ENCODE measurements around the gene GRID1.
"Not testable (repeated sequence)": the region's sequence is repeated elsewhere in the genome, so short reads cannot be mapped to it uniquely, and the experiment has no call there.

The GRID1 gene

DNA sequence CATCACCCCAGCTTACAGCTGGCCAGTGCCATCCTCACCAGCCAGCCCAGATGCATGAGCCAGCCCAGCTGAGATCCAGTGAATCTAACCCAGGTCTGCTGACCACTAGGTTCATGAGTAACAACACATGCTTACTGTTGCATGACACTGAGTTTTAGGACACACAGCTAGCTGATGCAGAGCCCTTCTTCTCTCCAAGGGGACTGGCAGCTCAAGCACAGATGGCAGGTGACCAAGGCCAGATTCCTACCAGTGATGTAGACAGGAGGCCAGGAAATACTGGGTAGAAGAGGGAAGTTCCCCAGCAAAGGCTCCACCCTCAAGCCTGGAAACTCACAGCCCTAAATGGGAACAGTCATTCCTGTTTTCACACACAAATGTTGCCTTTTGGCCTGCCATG lies 236.6 kb downstream of the GRID1 start:
- DNase-seq = no peak

- no peak for DNase-seq
These were observed 238.2 kb downstream of the GRID1 start for GRCh38 chr10:86128360-86128759.

GRCh38 chr10:86127274-86127819 lies 239.2 kb downstream of the GRID1 start:
- no peak for DNase-seq

DNA sequence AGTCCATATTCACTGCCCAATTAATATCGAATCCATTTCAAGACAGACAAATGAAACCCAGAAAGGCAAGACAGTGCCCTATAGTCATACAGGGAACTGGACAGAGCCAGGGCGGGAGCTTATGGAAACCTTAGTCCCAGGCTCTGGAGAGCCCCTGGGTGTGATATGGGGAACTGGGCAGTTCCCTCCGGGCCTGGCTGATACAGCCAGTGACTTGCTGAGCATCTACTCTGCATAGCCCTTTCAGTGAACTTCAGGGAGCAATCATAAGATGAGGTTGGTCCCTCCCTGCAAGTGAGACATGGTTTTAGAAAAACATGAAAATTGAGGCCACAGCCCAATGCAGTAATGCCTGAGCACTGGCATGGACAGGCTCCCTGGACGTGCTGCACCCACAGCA lies 241.9 kb downstream of the GRID1 start:
- no peak for DNase-seq

DNA sequence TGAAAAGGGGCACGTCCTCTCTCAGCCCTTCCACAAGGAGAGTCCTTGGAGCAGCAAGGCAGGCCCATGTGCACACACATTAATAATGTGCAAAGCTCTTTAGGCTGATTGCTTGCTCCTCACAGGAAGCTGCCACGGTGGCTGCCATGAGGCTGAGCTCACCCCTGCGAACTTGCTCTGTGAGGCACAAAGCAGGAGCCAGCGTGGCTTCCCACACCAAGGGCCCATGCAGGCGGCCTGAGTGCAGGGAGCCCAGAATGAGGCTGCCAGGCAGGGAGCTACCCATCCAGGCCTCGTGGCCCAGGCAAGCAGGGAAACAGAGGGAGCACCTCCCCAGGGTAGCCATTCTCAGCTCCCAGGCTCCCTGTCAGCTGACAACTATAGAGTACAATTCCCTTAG lies 242.9 kb downstream of the GRID1 start:
- DNase-seq = no peak

DNA sequence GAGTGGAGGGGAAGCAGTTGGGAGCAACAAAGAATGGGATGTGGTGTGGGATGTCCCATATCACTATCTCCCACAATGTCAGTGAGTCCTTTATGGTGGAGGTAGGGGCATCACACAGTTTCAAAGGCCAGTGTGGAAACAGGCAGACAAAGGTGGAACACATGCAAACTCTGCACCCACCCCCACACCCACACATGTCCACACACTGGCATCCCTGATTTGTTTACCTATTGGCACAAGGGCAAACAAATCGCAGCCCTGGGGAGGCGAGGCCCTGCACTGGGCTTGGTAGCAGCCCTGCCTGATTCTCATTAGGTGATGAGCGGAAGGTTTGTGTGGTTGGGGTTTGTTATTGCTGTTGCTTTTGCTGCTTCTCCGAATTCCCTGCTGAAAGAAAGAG lies 243.3 kb downstream of the GRID1 start:
- no peak for DNase-seq

GRCh38 chr10:86122646-86123045 lies 243.9 kb downstream of the GRID1 start:
- no peak for DNase-seq

DNA sequence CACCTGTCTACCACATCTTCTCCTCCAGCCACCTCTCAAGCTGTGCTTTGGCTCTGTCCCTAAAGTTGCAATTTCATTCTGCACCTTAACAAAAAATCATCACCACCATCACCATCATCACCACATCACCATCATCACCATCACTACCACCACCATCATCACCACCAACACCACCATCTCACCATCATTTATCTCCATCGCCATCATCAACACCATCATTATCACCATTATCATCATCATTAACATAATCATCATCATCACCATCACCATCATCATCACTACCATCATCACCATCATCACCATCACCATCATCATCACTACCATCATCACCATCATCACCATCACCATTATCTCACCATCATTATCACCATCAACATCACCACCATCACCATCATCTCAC lies 245.4 kb downstream of the GRID1 start:
- no peak for DNase-seq

DNA sequence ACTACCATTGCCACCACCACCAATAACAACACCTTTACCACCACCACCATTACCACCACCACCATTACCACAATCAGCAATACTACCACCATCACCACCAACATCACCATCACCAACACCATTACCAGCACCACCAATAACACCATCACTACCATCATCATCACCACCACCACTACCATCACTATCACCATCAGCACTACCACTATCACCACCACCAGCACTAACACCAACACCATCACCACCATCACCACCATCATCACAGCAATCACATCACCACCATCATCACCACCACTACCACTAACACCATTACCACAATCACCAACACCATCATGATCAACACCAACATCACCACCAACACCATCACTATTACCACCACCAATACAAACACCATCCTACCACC lies 249.5 kb downstream of the GRID1 start:
- DNase-seq = no peak

DNA sequence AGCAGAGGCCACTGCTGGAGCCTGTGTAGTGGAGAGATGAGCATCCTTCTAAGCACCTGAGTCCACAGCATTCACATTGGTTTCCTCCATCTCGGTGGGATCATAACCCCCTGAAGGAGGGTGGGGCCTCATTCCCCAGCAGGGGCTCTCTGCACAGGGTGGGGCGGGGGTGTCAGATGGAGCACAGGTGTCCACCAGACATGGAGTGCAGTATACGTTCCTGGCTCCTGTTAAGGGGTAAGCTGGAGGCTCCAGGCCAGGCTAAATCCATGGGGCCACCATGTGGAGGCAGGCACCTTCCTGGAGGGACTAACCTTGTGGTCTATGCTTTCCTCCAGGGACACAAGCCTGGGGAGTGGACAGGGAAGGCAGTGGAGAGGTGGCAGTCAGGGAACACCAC lies 252.6 kb downstream of the GRID1 start:
- DNase-seq = no peak

GRCh38 chr10:86113501-86113900 lies 253.1 kb downstream of the GRID1 start:
- no peak for DNase-seq

DNA sequence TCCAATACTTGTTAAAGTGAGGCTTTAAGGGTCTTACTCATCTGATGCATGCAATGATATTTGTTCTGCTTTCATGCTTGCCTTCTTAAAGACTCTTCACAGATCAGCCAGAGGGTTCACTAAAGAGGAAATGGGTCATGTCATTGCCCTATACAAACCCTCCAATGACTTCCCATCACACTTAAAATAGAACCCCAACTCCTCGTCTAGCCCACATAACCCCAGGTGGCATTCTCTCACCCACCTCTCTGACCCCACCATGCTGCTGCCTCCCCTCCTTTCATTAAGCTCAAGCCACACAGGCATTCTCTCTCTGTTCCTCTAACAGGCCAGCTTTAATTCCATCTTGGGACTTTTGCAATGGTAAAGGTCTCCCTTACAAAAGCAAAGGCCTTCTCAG lies 253.6 kb downstream of the GRID1 start:
- DNase-seq = no peak

- DNase-seq = no peak
These were observed 254.6 kb downstream of the GRID1 start for GRCh38 chr10:86111902-86112545.

- DNase-seq = no peak
These were observed 256.3 kb downstream of the GRID1 start for GRCh38 chr10:86110156-86110786.

DNA sequence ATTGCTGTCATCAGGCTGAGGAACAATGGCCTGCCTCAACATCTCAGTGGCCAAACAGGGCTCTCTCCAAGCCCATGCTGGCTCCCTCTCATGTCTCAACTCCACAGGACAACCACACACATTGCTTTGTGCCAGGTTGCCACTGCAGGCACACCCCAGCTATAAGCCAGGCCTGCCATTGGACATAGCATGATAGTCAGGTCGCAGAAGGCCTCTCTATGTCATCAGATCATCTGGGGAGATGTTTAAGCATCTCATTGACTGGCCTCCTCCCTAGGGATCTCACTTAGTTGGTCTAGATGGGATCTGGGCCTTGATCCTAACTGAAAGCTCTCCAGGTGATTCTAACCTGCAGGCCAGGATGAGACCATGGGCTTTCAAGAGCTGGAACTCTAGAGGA lies 257.2 kb downstream of the GRID1 start:
- no peak for DNase-seq

DNA sequence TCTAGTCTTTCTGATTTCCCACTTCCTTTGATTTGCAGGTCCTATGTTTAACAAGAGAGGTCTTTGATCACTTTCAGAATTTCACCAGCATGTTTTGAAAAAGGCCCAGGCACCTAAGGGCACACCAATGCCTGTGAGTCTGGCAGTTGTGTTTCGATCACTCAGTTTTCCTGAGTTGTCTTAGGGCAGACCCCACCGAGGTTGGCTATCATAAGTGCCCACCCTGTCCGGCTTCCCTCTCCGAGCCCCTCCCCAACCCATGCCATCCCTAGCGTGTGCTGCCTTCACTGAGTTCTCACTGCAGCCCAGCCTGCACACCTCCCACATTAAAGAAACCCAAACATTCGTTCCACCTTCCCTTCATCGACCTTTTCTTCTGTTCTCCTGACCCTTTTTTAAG lies 257.9 kb downstream of the GRID1 start:
- DNase-seq = no peak

DNA sequence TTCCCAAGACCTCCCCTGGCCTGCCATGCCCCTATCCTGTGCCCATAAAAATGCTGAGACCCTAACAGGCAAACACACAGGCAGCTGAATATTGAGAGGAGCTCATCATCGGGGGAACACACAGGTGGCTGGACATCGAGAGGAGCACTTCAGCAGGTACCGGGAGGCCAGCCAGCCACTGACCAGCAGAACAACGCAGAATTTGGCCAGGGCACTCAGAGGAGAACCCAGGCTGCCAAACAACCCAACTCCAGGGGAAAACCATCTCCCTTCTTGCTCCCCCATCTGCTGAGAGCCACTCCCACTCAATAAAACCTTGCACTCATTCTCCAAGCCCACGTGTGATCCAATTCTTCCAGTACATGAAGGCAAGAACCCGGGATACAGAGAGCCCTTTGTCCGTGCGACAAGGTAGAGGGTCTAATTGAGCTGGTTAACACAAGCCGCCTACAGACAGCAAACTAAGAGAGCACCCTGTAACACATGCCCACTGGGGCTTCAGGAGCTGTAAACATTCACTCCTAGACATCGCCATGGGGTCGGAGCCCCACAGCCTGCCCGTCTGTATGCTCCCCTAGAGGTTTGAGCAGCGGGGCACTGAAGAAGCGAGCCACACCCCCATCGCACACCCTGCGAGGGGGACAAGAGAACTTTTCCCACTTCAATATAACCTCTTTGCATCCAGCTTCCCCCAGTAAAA lies 258.8 kb downstream of the GRID1 start:
- DNase-seq = not testable (repeated sequence)

- no peak for DNase-seq
These were observed 259.5 kb downstream of the GRID1 start for GRCh38 chr10:86107131-86107530.

DNA sequence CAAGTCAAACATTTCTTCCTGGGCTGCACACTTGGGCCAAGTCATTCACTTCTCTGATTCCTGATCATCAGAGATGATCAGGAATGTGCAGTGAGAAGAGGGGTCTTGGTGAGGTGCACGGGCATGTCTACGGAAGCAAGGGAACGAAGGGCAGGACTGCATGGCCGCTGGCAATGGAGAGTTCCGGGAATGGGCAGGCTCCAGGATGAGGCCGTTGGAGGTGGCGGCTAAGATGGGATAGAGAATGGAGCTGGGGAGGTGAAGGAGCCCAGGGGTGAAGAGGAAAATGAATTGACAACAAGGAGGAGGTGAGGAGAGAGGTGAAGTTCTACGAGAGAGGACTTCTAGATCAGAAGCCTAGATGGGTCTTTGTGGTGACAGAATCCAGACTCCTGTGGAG lies 260.0 kb downstream of the GRID1 start:
- no peak for DNase-seq

DNA sequence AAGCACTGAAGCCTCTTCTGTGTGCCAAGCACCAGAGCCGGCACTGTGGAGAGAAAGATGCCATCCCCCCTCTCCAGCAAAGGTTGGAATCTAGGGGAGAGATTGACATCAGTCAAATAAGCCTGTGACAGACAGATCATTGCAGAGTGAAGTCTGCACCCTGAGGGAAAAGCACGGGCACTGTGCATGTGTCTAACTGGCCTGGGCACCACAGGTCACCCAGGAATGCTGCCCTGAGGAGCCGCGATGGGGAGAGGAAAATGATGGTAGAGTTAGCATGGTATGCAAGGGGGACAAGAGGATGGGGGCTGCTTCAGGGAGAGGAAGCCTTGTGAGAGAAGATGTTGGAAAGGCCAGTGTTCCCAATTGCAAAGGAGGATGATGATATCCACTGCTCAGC lies 261.0 kb downstream of the GRID1 start:
- no peak for DNase-seq

DNA sequence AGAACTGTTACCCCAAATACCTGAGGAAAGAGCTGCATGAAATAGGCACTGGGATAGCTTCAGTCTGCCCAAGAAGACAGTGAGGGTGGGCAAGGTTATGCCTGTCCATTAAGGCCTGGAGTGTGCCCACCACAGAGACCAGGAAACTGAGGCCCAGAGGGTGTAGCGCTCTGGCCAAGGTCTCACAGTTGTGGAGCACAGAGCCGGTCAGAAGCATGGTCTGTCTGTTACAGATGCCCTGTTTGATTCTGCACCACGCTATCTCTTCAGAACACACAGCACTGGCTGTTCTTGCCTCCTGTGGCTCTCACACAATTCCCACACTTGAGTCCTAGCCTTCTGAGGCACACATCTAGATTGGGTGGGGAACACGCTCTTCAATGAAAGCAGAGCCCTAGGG lies 261.4 kb downstream of the GRID1 start:
- no peak for DNase-seq

DNA sequence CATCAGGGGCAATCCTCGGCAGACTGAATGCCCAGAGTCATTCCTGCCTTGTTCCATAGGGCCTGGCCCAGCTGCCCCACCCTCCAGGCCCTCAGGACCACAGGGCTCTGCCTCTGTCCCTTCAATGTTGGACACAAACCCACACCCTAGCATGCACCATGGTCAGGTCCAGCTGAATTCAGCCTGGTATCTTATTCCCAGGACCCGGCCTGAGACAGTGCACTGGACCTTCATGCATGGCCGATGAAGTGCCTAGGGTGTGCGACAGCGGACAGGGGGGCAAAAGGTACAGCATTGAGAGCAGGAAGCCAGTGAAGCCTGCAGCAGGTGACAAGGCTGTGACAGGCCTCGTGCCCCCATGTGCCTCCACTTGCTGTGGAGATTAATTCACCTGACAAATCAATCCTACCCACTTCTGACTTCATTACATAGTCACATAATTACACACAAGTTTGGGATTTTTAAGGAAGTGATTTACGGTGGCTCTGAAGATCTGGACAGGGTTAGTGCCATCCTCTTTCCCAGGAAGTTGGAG lies 261.9 kb downstream of the GRID1 start:
- DNase-seq = no peak

DNA sequence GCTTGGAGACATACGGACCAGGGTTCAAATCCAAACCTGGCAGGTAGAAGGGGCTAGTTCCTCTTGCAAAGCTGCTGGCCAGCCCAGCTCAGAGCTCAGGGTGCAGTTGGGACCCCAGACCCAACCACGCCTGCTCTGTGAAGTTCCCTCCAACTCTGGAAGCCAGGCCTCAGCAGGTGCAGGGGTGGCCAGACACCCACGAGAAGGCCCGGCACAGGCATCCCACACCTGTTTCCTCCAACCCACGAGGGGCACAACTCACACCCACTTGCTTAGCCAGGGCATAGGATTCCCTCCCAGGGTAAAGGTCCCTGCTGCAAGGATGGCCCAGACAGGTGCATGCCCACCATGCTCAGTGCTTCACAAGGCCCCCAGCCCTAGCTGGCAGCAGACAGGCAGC lies 262.4 kb downstream of the GRID1 start:
- DNase-seq = no peak
